GM21529 (cell line): ENCODE results near the gene TMED3.
"Not testable (repeated sequence)": the region's sequence is repeated elsewhere in the genome, so short reads cannot be mapped to it uniquely, and the experiment has no call there.

ENCODE experiments used
- ATAC-seq: cut with Tn5 transposase; IDR thresholded peaks from one replicate; pipeline ENCODE4 v1.9.1; 2021; ENCODE audit not compliant: unreplicated experiment

Gene TMED3

GRCh38 chr15:79315623-79316328 is 4.9 kb downstream of the TMED3 start:
- ATAC-seq = no peak

GRCh38 chr15:79316864-79317263 is 6.0 kb downstream of the TMED3 start:
- no peak for ATAC-seq

GRCh38 chr15:79319973-79320372 is 9.1 kb downstream of the TMED3 start:
- ATAC-seq = not testable (repeated sequence)

GRCh38 chr15:79321876-79322275 is 11.0 kb downstream of the TMED3 start:
- no peak for ATAC-seq

GRCh38 chr15:79322306-79322705 is 11.4 kb downstream of the TMED3 start:
- ATAC-seq = no peak

- ATAC-seq = no peak
These were observed 12.0 kb downstream of the TMED3 start for GRCh38 chr15:79322945-79323344.

- ATAC-seq = no peak
These were observed 18.3 kb downstream of the TMED3 start for GRCh38 chr15:79329171-79329611.

- ATAC-seq = no peak
These were observed 22.1 kb downstream of the TMED3 start for GRCh38 chr15:79332824-79333510.

- no peak for ATAC-seq
These were observed 26.7 kb downstream of the TMED3 start for GRCh38 chr15:79337591-79337990.

GRCh38 chr15:79339588-79340314 is 28.8 kb downstream of the TMED3 start:
- no peak for ATAC-seq

GRCh38 chr15:79340315-79340602 is 29.3 kb downstream of the TMED3 start:
- ATAC-seq = no peak

GRCh38 chr15:79341396-79341795 is 30.5 kb downstream of the TMED3 start:
- ATAC-seq = no peak

GRCh38 chr15:79349525-79349924 is 38.6 kb downstream of the TMED3 start:
- no peak for ATAC-seq

GRCh38 chr15:79352206-79352605 is 41.3 kb downstream of the TMED3 start:
- ATAC-seq = no peak

- no peak for ATAC-seq
These were observed 46.7 kb downstream of the TMED3 start for GRCh38 chr15:79357566-79357965.

- no peak for ATAC-seq
These were observed 47.2 kb downstream of the TMED3 start for GRCh38 chr15:79358069-79358468.

- no peak for ATAC-seq
These were observed 53.8 kb downstream of the TMED3 start for GRCh38 chr15:79364571-79365240.

GRCh38 chr15:79365765-79366164 is 54.9 kb downstream of the TMED3 start:
- no peak for ATAC-seq

- no peak for ATAC-seq
These were observed 55.8 kb downstream of the TMED3 start for GRCh38 chr15:79366691-79367090.

GRCh38 chr15:79370716-79371115 is 59.8 kb downstream of the TMED3 start:
- no peak for ATAC-seq

GRCh38 chr15:79371591-79371990 is 60.7 kb downstream of the TMED3 start:
- ATAC-seq = no peak

- no peak for ATAC-seq
These were observed 61.5 kb downstream of the TMED3 start for GRCh38 chr15:79372428-79372827.
